GM19193 (cell line): Measurements from ENCODE around the gene RASL11B.

Experiments
- POLR2A ChIP-seq: IDR thresholded peaks from 4 replicates; pipeline ENCODE4 v1.6.1; 2011; ENCODE audit not compliant: insufficient read depth, insufficient read length; ENCODE audit errors: extremely low read depth

RASL11B gene

DNA sequence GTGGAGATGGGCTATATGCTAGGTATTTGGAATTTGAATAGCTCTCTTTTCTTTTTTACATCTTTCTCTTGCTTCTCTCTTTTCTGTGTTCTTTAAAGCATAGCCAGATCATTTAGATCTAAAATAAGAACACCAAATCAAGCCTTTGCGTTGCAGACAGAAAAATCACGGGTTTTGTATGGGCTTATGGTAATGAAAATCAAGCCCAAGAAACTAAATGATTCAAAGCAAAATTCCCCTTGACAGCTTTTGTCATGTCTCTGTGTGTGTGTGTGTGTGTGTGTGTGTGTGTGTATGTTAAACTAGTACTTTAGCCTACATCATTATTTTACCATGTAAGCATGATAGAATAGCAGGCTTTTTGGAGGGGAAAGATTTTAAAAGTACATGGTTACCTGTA, 1.8 kb upstream of the RASL11B start:
- no peak for TF ChIP-seq POLR2A

- TF ChIP-seq POLR2A: no peak
Observed at GRCh38 chr4:52861171-52861823, 820 bp upstream of the RASL11B start.

DNA sequence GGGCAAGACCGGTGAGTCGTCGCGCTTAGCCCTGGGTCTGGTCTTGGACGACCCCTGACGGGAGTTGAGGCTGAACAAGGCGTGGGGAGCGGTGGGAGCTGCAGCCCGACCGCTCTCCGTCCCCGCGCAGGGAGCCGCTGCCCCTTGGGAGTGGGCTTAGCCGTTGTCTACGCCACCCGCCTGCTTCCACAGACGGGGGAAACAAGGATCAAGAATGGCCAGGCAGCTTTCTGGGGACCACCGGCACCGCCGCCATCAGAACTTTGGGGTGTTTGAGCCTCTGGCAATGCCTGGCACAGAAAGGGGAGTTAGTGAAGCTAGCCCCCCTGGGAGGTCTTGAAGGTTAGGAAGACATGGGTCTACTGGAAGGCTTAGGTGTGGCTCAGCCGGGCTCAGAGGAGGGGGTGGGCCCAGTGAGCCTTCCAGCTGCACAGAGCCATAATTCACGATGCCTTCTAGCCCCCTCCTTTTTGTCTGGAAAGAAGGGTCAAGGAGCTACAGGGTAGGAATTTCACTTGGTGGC, 583 bp downstream of the RASL11B start:
- TF ChIP-seq POLR2A: no peak

DNA sequence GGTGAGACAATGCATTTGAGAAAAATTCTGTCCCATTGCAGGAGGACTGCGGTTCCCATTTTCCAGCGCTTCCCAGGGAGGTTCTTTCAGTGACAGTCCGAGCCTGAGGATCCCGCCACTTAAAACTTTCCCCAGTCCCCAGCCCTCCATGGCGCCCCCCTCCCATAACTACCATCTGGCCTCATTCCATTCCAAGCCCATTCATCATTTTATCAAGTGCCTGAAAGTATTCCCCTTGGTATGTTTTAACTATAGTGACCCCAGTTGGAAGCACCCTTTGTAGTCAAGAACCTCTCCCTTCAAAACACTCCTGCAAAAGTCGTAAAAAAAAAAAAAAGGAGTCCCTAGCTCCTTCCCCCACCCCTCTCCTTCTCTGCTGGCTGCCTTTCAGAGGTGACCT, 1.2 kb downstream of the RASL11B start:
- no peak for TF ChIP-seq POLR2A

GRCh38 chr4:52864793-52865192, 2.7 kb downstream of the RASL11B start:
- no peak for TF ChIP-seq POLR2A

DNA sequence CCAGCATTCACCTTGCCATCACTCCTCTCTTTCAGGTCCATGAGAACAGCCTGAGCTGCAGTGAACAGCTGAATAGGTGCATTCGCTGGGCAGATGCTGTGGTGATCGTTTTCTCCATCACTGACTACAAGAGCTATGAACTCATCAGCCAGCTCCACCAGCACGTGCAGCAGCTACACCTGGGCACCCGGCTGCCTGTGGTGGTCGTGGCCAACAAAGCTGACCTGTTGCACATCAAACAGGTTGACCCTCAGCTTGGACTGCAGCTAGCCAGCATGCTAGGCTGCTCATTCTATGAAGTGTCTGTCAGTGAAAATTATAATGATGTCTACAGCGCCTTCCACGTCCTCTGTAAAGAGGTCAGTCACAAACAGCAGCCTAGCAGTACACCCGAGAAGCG, 3.2 kb downstream of the RASL11B start:
- no peak for TF ChIP-seq POLR2A

DNA sequence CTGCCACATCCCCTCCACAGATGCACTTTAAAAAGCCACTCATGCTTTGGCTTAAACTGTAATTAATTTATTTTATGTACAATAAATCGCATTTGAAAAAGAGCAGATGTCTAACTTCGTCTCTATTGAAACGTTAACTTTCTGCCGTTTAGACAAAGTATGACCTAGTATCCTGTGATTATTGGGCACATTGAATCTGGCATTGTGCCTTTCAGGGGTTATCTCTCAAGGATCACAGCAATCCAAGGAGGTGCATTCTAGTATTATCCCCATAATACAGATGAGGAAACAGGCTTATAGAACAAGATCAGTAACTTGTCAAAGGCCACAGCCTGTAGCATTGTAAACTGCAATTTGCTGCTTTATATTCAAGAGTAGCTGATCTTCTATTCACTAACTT, 4.6 kb downstream of the RASL11B start:
- TF ChIP-seq POLR2A: no peak

DNA sequence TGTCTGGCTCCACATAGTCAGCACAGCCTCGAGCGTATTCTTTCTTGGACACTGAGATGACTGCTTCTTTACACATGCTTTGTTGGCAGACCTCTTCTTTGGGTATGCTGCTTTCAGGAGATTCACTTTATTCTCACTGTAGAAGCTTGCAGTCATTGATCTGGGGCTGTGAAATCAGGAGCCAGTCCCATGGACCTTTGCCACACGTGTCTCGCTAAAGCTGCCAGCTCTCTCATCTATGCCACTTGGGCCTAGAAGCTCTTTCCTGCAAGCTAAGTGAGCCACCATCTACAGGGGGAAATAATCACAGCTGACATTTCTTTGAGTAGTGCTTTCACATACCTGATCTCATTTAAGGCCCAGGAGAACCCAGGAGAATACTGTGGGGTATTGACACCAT, 5.0 kb downstream of the RASL11B start:
- TF ChIP-seq POLR2A: no peak

GRCh38 chr4:52868133-52868532, 6.0 kb downstream of the RASL11B start:
- TF ChIP-seq POLR2A: no peak

- TF ChIP-seq POLR2A: no peak
Observed at GRCh38 chr4:52869196-52869595, 7.1 kb downstream of the RASL11B start.

GRCh38 chr4:52869656-52870055, 7.5 kb downstream of the RASL11B start:
- TF ChIP-seq POLR2A: no peak

GRCh38 chr4:52870225-52870624, 8.1 kb downstream of the RASL11B start:
- no peak for TF ChIP-seq POLR2A

GRCh38 chr4:52873191-52873590, 11.1 kb downstream of the RASL11B start:
- TF ChIP-seq POLR2A: no peak

DNA sequence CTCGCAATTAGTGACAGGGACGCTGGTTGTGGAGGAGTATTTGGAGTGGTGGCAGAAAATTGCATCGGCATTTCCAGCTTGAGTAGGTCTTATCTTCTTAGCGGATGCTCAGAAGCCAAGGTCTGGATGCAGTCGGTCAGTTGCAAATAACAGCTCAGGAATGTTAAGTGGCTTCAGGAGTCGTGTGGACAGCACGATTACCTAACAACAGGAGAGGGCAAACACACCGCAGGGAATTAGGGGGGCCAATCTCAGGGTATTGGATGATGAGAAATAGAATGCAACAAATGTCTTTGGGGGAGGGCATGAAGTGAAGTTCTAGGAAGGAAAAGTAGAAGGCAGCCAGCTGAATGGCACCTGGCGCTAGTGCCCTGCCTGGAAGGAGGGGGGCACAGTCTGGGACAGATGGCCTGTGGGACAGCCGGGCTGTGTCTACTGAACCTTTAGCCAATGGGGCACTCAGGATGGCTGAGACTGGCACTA, 11.8 kb downstream of the RASL11B start:
- TF ChIP-seq POLR2A: no peak

GRCh38 chr4:52874948-52875347, 12.8 kb downstream of the RASL11B start:
- TF ChIP-seq POLR2A: no peak

- TF ChIP-seq POLR2A: no peak
Observed at GRCh38 chr4:52876069-52876468, 14.0 kb downstream of the RASL11B start.

GRCh38 chr4:52877036-52877435, 14.9 kb downstream of the RASL11B start:
- TF ChIP-seq POLR2A: no peak
